HG03575 (cell line): Measurements from ENCODE around the gene KDSR.

Experiments used
- ATAC-seq: cut with Tn5 transposase; IDR thresholded peaks from one replicate; pipeline ENCODE4 v1.9.1; 2021; ENCODE audit not compliant: unreplicated experiment, insufficient number of reproducible peaks, low FRiP score; ENCODE audit errors: extremely low read depth

KDSR gene

GRCh38 chr18:63325086-63325686 is 41.8 kb downstream of the KDSR start:
- no peak for ATAC-seq

- no peak for ATAC-seq
These were observed 43.9 kb downstream of the KDSR start for GRCh38 chr18:63322908-63323634.

GRCh38 chr18:63322206-63322605 is 44.8 kb downstream of the KDSR start:
- ATAC-seq, result no peak

GRCh38 chr18:63321291-63321690 is 45.7 kb downstream of the KDSR start:
- ATAC-seq, result no peak

GRCh38 chr18:63320975-63321265 is 46.1 kb downstream of the KDSR start:
- no peak for ATAC-seq

- ATAC-seq, result peak; percentile 28
These were observed 46.7 kb downstream of the KDSR start for GRCh38 chr18:63320123-63320974.

GRCh38 chr18:63319383-63320122 is 47.5 kb downstream of the KDSR start, which contains the start of gene BCL2:
Gene BCL2, minus strand, starts transcription at chr18:63319769.
- no peak for ATAC-seq

- no peak for ATAC-seq
These were observed 48.1 kb downstream of the KDSR start for GRCh38 chr18:63318889-63319382.

GRCh38 chr18:63317982-63318888 is 48.8 kb downstream of the KDSR start:
- no peak for ATAC-seq

- no peak for ATAC-seq
These were observed 49.5 kb downstream of the KDSR start for GRCh38 chr18:63317556-63317946.

- no peak for ATAC-seq
These were observed 50.1 kb downstream of the KDSR start for GRCh38 chr18:63316612-63317555.

GRCh38 chr18:63315876-63316275 is 51.1 kb downstream of the KDSR start:
- no peak for ATAC-seq

GRCh38 chr18:63315131-63315662 is 51.8 kb downstream of the KDSR start:
- ATAC-seq, result no peak

GRCh38 chr18:63314062-63314790 is 52.8 kb downstream of the KDSR start:
- no peak for ATAC-seq

- no peak for ATAC-seq
These were observed 53.5 kb downstream of the KDSR start for GRCh38 chr18:63313396-63313917.

- no peak for ATAC-seq
These were observed 54.1 kb downstream of the KDSR start for GRCh38 chr18:63312737-63313395.
